Upper lobe of left lung (tissue), 4 donors: Measurements from ENCODE around the gene C11orf58.

Source experiments
- EP300 ChIP-seq, 4 donors: sonication (generic); formaldehyde crosslinking; IDR thresholded peaks; one replicate each; pipeline ENCODE4 v1.5.1; 2017; ENCODE audit warnings: antibody characterized with exemption in 4 of 4, control low read depth in 2 of 4
- POLR2A ChIP-seq, 4 donors: fragments of 450-650 bp; IDR thresholded peaks; one replicate each; pipeline ENCODE4 v1.5.1; 2016 to 2017; ENCODE audit warnings: antibody characterized with exemption in 4 of 4, mild to moderate bottlenecking in 2 of 4

GRCh38 chr11:16776711-16777612 is 38.5 kb downstream of the C11orf58 start:
- no peak for TF ChIP-seq POLR2A (IDR thresholded peaks at IDR 0.05)
- no peak for TF ChIP-seq EP300 (IDR thresholded peaks at IDR 0.05)
